Nephron progenitor cell (in vitro differentiated cells): ENCODE data around the gene TCIRG1.

ENCODE experiments used
- DNase-seq: peaks from one replicate; pipeline ENCODE4 v3.0.0; 2021
- H3K27ac Mint-ChIP-seq: 2 replicates; pipeline ENCODE4 v1.8.0; 2021; ENCODE audit warnings: mild to moderate bottlenecking, moderate library complexity, mixed read lengths
- H3K27me3 Mint-ChIP-seq: 2 replicates; pipeline ENCODE4 v1.8.0; 2021; ENCODE audit warnings: mild to moderate bottlenecking, low read depth, mixed read lengths; ENCODE audit not compliant: poor library complexity
- H3K36me3 Mint-ChIP-seq: 2 replicates; pipeline ENCODE4 v1.8.0; 2021; ENCODE audit warnings: low read depth, mixed read lengths
- H3K4me1 Mint-ChIP-seq: 2 replicates; pipeline ENCODE4 v1.8.0; 2021; ENCODE audit warnings: mixed read lengths
- H3K4me3 Mint-ChIP-seq: 2 replicates; pipeline ENCODE4 v1.8.0; 2021; ENCODE audit warnings: mild to moderate bottlenecking, moderate library complexity, mixed read lengths
- H3K9me3 Mint-ChIP-seq: 2 replicates; pipeline ENCODE4 v1.8.0; 2021; ENCODE audit warnings: mild to moderate bottlenecking, moderate library complexity, mixed read lengths
- TF ChIP-seq, protein P1 (sequence below): fragments of 200-600 bp; sonication (generic); IDR thresholded peaks from 2 replicates; pipeline ENCODE4 v1.5.0; 2021; ENCODE audit warnings: antibody characterized with exemption

The TCIRG1 gene

DNA sequence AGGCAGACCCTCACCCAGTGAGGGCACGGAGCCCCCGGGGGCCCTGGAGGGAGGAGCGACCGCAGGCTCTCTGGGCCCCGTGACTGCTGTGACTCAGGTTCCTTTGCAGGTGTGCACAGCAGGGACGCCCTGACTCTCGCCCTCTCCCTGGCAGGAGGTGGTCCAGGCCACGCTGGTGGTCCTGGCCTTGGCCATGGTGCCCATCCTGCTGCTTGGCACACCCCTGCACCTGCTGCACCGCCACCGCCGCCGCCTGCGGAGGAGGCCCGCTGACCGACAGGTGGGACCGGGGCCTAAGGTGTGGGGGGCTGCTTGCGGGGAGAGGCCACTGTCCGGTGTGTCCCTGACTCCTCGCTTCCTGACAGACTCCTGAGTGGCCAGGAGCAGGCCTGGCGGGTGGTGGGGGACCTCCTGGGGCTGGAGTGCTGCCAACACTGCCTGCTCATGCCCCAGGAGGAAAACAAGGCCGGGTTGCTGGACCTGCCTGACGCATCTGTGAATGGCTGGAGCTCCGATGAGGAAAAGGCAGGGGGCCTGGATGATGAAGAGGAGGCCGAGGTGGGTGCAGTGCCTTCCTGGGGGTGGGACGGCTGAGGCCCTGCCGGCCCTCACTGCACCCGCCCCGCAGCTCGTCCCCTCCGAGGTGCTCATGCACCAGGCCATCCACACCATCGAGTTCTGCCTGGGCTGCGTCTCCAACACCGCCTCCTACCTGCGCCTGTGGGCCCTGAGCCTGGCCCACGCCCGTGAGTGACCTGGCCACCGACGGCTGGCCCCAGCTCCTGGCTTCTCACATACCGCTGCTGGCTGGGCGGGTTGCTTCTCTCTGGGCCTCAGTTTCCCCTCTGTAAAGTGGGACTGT is 10.9 kb downstream of the TCIRG1 start:
- H3K9me3 Mint-ChIP-seq = no peaks in the 10 kb centered on the region
- H3K27me3 Mint-ChIP-seq = no peaks in the 10 kb centered on the region
- DNase-seq = no peak
- H3K4me1 Mint-ChIP-seq = peaks cover 26% of the 10 kb centered on the region
- H3K4me3 Mint-ChIP-seq = no peak overlapping the region
- TF ChIP-seq, protein P1, sequence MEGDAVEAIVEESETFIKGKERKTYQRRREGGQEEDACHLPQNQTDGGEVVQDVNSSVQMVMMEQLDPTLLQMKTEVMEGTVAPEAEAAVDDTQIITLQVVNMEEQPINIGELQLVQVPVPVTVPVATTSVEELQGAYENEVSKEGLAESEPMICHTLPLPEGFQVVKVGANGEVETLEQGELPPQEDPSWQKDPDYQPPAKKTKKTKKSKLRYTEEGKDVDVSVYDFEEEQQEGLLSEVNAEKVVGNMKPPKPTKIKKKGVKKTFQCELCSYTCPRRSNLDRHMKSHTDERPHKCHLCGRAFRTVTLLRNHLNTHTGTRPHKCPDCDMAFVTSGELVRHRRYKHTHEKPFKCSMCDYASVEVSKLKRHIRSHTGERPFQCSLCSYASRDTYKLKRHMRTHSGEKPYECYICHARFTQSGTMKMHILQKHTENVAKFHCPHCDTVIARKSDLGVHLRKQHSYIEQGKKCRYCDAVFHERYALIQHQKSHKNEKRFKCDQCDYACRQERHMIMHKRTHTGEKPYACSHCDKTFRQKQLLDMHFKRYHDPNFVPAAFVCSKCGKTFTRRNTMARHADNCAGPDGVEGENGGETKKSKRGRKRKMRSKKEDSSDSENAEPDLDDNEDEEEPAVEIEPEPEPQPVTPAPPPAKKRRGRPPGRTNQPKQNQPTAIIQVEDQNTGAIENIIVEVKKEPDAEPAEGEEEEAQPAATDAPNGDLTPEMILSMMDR = no peak
- H3K36me3 Mint-ChIP-seq = no peaks in the 10 kb centered on the region
- H3K27ac Mint-ChIP-seq = no peak overlapping the region

DNA sequence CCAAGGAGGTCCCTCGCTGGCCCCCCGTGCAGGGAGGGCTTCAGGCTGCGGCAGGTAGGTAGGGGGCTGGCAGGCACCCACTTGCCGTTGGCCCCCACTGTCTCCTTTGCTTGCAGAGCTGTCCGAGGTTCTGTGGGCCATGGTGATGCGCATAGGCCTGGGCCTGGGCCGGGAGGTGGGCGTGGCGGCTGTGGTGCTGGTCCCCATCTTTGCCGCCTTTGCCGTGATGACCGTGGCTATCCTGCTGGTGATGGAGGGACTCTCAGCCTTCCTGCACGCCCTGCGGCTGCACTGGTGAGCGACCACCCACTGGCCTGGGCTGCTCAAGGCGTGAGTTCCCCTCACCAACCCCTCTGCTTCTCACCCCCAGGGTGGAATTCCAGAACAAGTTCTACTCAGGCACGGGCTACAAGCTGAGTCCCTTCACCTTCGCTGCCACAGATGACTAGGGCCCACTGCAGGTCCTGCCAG is 11.6 kb downstream of the TCIRG1 start:
- H3K27ac Mint-ChIP-seq = no peak overlapping the region
- no peak for DNase-seq
- no peaks in the 10 kb centered on the region for H3K36me3 Mint-ChIP-seq
- H3K4me1 Mint-ChIP-seq = peaks cover 26% of the 10 kb centered on the region
- no peak overlapping the region for H3K4me3 Mint-ChIP-seq
- no peaks in the 10 kb centered on the region for H3K9me3 Mint-ChIP-seq
- H3K27me3 Mint-ChIP-seq = no peaks in the 10 kb centered on the region
- TF ChIP-seq, protein P1 = no peak

DNA sequence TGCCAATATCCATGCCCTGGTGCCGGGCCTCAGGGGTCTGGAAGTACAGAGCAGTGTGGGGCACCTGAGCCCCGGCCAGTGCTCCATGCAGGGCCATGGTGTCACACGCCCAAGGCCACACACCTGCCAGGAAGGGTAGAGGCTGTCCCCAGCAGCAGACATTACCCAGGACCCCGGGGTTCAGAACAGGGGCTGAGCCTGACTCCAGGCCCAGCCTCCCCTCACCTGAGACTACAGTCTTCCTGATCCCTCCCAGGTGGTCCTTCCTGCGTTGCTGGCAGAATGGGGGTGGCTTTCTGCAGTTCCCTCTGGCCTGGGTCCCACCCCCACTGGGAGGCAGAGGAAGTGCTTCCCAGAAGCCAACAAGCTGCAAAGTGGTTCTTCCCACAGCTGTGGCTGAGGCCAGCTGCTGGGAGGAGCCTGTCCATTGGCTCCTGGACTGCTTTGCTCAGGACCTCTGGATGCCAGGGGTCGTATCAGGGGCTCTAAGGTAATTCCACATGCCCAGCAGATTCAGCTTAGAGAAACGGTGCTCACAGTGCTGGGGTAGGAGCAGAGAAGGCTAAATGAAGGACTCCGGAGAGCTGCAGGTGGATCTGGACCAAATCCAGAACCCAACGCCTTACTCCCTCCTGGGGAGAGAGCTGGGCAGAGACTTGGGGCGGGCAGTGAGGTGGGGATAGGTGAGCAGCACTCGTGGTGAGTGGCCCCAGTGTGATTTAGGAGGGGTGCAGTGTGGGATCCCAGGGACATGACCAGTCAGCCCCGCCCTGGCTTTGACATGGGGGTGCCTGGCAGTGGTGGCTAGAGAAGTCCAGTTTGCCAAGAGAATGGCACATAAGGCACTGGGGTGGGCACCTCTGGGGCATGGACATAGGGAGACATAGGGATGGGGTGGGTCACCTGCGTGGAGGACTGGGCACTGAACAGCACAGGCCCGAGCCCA is 12.6 kb downstream of the TCIRG1 start:
- Mint-ChIP-seq H3K27ac (peak overlapping the region; percentile 96), H3K9me3 (no peaks in the 10 kb centered on the region), H3K4me3 (no peak overlapping the region), H3K27me3 (no peaks in the 10 kb centered on the region), H3K36me3 (peaks cover 5% of the 10 kb centered on the region), H3K4me1 (peaks cover 26% of the 10 kb centered on the region)
- no peak for DNase-seq
- TF ChIP-seq, protein P1 = no peak

DNA sequence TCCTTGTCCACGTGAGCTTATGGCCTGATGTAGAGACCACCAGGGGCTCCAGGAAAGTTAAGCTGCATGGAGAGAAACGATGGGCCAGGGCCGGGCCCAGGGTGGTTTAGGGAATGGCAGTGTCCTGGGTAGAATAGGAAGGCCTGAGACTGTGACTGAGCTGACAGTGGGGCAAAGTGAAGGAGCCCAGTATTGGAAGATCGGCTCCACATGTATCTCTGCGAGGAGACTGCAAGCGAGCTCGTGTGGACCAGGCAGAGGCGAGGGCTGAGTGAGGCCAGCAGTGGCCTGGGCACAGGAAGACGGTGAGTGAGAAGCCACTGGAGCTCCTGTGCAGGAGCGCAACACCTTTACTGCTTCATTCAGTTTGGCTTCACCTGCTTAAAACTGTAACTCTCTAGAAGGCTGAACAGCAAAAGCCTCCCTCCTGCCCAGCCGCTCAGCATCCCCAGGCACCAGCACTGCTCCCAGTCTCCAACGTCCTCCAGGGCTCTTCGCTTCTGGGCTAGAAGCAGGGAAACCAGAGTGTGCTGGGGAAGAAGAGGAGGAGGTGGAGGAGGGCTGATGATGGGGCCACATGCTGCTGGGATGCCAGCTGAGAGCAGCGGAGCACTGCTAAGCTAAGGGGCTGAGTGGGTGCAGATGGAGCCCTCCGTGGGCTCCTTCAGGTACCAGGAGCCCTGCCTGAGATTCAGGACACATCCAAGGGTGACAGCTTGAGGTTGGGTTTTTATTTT is 13.5 kb downstream of the TCIRG1 start:
- DNase-seq = no peak
- Mint-ChIP-seq H3K9me3 (no peaks in the 10 kb centered on the region), H3K27me3 (no peaks in the 10 kb centered on the region), H3K4me1 (peaks cover 26% of the 10 kb centered on the region), H3K27ac (peak overlapping the region; percentile 96), H3K36me3 (peaks cover 12% of the 10 kb centered on the region), H3K4me3 (no peak overlapping the region)
- TF ChIP-seq, protein P1 = no peak

DNA sequence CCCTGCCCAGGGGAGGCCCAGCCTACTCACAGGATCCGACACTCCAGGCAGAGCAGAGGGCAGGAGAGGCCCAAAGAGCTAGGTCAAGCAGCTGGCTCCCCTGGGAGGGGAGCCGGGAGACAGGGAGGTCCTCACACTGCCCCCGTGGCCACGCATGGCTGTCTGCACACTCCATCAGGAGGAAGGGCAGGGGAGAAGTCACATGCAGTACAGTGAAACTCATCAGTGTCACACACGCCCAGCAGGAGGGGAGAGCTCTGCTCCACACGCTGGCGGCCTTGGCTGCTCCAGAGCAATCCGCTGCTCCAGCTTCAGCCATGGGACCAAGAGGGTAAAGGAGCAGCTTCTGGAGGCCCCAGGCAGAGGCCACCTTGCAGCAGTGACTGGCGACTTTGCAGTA is 14.3 kb downstream of the TCIRG1 start:
- H3K27ac Mint-ChIP-seq = peak overlapping the region; percentile 96
- H3K4me3 Mint-ChIP-seq = no peak overlapping the region
- H3K27me3 Mint-ChIP-seq = no peaks in the 10 kb centered on the region
- H3K9me3 Mint-ChIP-seq = no peaks in the 10 kb centered on the region
- TF ChIP-seq, protein P1 = no peak
- H3K4me1 Mint-ChIP-seq = peaks cover 26% of the 10 kb centered on the region
- peaks cover 19% of the 10 kb centered on the region for H3K36me3 Mint-ChIP-seq
- no peak for DNase-seq
